Stimulated activated naive B cell treated with anti-CD40 and anti-IgM and Interleukin-4, amounts not matched to agents 10 μg/mL and 1 μg/mL and 100 μg/mL, for 72 hours (primary cell): ENCODE data around the gene LRRC32.
A peak's percentile ranks its signal among the peaks of the same experiment; 100 is the strongest.

ENCODE experiments used
- ATAC-seq, 2 donors: fragments of 150-1000 bp; cut with Tn5 transposase; replicated peaks; 2 replicates each; pipeline ENCODE4 v1.10.0; 2021; ENCODE audit warnings: moderate library complexity in 1 of 2
- DNase-seq: peaks from one replicate; pipeline ENCODE4 v3.0.0; 2021
- H3K27ac Mint-ChIP-seq: one replicate; pipeline ENCODE4 v1.8.0; 2022; ENCODE audit warnings: mild to moderate bottlenecking, mixed read lengths
- H3K27me3 Mint-ChIP-seq, 2 donors: one replicate each; pipeline ENCODE4 v1.8.0; 2022; ENCODE audit warnings: mixed read lengths in 2 of 2
- H3K36me3 Mint-ChIP-seq, 2 donors: one replicate each; pipeline ENCODE4 v1.8.0; 2022; ENCODE audit warnings: mixed read lengths in 2 of 2, mild to moderate bottlenecking in 1 of 2
- H3K4me1 Mint-ChIP-seq, 2 donors: one replicate each; pipeline ENCODE4 v1.8.0; 2022; ENCODE audit warnings: mixed read lengths in 2 of 2, mild to moderate bottlenecking in 1 of 2
- H3K4me3 Mint-ChIP-seq, 2 donors: one replicate each; pipeline ENCODE4 v1.8.0; 2022; ENCODE audit warnings: mild to moderate bottlenecking in 2 of 2, mixed read lengths in 2 of 2, moderate library complexity in 1 of 2
- H3K9me3 Mint-ChIP-seq, 2 donors: one replicate each; pipeline ENCODE4 v1.8.0; 2022; ENCODE audit warnings: mixed read lengths in 2 of 2, mild to moderate bottlenecking in 1 of 2

Gene LRRC32

DNA sequence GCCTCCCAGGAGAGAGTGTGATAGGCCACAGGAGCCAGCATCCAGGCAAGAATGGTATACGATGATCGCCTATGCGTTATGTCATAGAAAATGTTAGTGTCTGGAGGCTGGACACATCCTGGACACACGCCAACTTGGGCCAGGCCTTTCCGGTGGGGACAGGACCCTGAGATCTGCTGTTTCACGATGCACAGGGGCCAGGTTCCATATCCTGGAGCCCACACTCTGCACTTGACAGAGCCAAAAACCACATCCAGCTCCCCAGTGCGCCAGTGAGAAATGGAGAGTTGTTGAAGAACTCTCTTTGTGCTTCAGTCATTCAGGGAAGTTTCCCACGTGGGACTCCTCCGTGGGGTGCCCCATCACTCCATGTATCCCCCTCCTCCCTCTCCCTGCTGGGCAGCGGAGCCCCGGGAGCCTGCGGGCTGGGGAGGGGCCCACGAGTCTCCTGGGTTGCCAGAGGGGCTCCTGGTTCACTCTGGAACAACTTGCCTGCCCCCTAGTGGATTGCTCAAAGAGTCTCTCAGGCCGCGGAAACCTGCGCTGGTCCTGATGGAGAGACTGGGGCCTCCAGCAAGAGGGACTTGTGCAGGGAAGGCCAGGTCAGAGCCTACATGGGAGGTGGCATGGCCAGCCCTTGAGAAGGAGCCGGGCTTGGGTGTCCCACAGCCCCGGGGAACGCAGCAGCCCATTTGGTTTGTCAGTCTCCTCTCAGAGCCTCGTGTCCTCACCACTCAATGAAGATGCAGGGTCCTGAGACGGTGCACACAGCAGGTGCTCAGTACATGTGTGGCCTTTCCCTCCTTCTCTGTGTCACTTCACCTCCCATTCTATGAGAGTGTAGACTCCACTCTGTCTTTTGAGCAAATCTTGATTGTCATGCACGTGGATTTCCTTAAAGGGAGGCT is 10.2 kb upstream of the LRRC32 start:
- peak; percentile 64 to 66 for ATAC-seq
- Mint-ChIP-seq H3K27me3 (peaks cover 0 to 4% of the 10 kb centered on the region in 2 donors), H3K36me3 (no peaks in the 10 kb centered on the region), H3K9me3 (no peaks in the 10 kb centered on the region), H3K27ac (no peak overlapping the region), H3K4me3 (peak overlapping the region in 1 of 2 donors; percentile 28), H3K4me1 (peaks cover 66 to 91% of the 10 kb centered on the region in 2 donors)
- DNase-seq = peak; percentile 67

DNA sequence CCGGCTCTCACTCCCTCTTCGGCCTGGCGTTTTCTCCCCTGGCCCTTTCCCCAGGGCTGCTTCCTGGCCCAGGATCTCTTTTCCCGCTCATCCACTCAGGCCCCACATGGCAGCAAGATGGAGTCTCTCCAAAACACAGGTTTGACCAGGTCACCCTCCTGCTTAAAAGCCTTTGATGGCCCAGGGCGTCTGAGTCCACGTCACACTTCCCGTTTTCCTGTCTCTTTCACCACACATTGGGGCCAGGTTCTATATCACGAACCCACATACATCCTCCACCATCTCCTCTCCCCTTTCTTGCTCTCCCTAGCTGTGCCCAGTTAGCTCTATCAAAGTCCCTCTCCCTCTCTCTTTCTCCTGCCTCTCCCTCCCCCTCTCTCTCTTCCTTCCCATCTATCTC is 7.8 kb upstream of the LRRC32 start:
- Mint-ChIP-seq H3K4me1 (peaks cover 70 to 100% of the 10 kb centered on the region in 2 donors), H3K4me3 (peak overlapping the region; percentile 50), H3K27me3 (peaks cover 0 to 4% of the 10 kb centered on the region in 2 donors), H3K9me3 (no peaks in the 10 kb centered on the region), H3K27ac (peak overlapping the region; percentile 82), H3K36me3 (no peaks in the 10 kb centered on the region)
- DNase-seq = no peak
- no peak for ATAC-seq

DNA sequence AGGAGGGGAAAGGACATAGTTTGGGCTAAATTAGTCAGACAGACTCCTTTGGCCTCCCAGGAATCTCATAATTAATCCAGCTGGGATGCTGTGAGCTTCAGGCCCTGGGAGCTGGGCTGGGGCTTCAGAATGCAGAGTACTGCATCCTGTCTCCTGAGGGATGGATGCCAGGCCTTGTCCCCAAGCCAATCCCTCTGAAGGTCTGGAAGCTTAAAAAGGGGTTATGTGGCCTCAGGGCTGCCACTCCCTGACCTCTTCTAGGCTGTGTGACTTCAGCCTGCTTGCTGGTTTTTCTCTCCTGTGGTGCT is 6.9 kb upstream of the LRRC32 start:
- DNase-seq (no peak), ATAC-seq (no peak)
- no peaks in the 10 kb centered on the region for H3K9me3 Mint-ChIP-seq
- H3K36me3 Mint-ChIP-seq = no peaks in the 10 kb centered on the region
- peaks cover 0 to 4% of the 10 kb centered on the region in 2 donors for H3K27me3 Mint-ChIP-seq
- peak overlapping the region; percentile 82 for H3K27ac Mint-ChIP-seq
- H3K4me3 Mint-ChIP-seq = no peak overlapping the region
- peaks cover 68 to 100% of the 10 kb centered on the region in 2 donors for H3K4me1 Mint-ChIP-seq

GRCh38 chr11:76676636-76677457 is 6.3 kb upstream of the LRRC32 start:
- Mint-ChIP-seq H3K36me3 (no peaks in the 10 kb centered on the region), H3K27me3 (peaks cover 0 to 4% of the 10 kb centered on the region in 2 donors), H3K27ac (peak overlapping the region; percentile 92), H3K4me1 (peaks cover 65 to 100% of the 10 kb centered on the region in 2 donors), H3K4me3 (peak overlapping the region in 1 of 2 donors; percentile 14), H3K9me3 (no peaks in the 10 kb centered on the region)
- ATAC-seq = no peak
- no peak for DNase-seq

- H3K4me1 Mint-ChIP-seq = peaks cover 68 to 89% of the 10 kb centered on the region in 2 donors
- peaks cover 3 to 4% of the 10 kb centered on the region in 2 donors for H3K36me3 Mint-ChIP-seq
- ATAC-seq = peak; percentile 51 to 54
- H3K4me3 Mint-ChIP-seq = peak overlapping the region; percentile 67 to 79
- no peaks in the 10 kb centered on the region for H3K27me3 Mint-ChIP-seq
- peak overlapping the region; percentile 99 for H3K27ac Mint-ChIP-seq
- DNase-seq = peak; percentile 92
- no peaks in the 10 kb centered on the region for H3K9me3 Mint-ChIP-seq
These were observed 4.2 kb upstream of the LRRC32 start for GRCh38 chr11:76674517-76675400.

DNA sequence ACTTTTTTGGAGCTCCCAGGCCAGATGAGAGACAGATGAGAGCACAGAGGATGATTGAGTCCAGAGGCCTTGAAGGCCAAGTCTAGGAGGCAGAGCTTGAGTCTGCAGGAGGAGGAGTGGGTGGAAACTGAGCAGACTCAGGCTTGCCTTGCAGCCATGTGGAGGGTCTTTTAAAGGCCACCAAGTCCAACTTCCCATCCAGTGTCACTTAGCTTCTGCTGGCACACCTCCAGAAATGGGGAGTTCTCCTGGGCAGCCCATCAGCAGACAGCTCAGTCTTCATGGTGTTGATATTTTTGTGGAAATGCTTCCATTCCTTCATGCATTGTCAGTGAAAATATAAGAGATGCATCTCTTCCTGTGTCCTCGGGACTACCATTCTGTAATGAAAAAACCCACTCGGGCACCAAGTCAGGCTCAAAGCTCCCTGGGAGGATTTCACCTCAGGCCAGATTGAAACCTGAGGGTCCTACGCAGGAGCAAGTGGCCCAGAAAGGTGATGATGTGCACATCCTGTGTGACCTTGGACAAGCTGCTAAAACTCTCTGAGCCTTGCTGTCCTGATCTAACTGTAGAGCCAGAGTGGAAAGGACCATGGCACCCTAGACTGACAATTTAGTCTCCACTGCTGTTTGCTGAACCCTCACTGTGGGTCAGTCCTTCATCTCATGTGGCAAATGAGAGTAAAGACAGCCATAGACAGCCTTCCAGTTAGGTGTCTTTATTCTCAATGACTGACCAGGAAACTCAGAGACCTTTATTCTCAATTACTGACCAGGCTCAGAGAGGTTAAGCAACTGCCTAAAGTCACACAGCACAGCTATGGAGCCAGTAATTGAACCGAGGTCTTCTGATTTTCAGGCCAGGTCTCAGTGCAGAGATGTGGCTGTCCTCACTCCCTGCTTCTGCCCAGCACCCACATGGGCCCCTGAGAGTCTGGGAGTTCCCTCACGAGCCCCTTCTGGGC is 2.9 kb upstream of the LRRC32 start:
- Mint-ChIP-seq H3K36me3 (peaks cover 16% of the 10 kb centered on the region in 2 donors), H3K4me3 (peak overlapping the region; percentile 78 to 79), H3K27ac (peak overlapping the region; percentile 99), H3K4me1 (peaks cover 66 to 89% of the 10 kb centered on the region in 2 donors), H3K27me3 (no peaks in the 10 kb centered on the region), H3K9me3 (no peaks in the 10 kb centered on the region)
- DNase-seq (no peak), ATAC-seq (peak; percentile 4 to 5)

DNA sequence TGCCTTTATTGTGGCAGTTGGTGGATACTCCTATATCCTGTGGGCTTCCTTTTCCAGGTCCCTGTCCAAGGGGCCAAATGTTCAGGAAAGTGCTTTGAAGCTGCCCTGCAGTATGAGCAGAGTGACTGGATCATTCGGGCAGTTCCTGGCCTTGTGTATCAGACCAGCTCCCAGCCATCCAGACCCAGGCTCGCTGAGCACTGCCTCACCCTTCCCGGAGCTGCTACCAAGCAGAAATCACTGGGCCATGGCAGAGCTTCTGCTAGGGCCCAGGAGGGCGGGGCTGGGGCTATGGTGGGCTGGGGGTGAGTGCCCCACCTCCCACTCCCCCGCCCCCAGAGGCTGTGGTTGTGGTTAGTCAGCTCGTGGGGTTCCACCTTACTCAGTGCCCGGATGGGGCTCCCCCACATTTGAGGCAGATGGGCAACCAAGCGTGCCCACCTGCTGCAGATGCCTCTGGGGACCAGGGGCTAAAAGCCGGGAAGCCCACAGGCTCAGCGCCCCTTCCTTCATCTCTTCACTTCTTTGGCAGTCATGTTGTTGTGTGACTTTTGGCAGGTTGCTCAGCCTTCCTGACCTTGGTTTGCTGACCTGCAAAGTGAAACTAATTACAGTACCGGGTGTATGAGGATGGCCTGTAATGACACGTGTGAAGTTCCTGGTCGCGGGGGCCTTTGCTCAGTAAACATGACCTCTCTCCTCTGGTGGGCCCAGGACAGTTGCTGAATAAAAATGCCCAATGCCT is 2.1 kb upstream of the LRRC32 start:
- H3K36me3 Mint-ChIP-seq = peaks cover 25% of the 10 kb centered on the region in 2 donors
- peak; percentile 98 for DNase-seq
- H3K27ac Mint-ChIP-seq = peak overlapping the region; percentile 99
- H3K4me3 Mint-ChIP-seq = peak overlapping the region; percentile 79 to 84
- no peaks in the 10 kb centered on the region for H3K27me3 Mint-ChIP-seq
- H3K4me1 Mint-ChIP-seq = peaks cover 66 to 89% of the 10 kb centered on the region in 2 donors
- ATAC-seq = peak; percentile 58 to 68
- H3K9me3 Mint-ChIP-seq = no peaks in the 10 kb centered on the region

DNA sequence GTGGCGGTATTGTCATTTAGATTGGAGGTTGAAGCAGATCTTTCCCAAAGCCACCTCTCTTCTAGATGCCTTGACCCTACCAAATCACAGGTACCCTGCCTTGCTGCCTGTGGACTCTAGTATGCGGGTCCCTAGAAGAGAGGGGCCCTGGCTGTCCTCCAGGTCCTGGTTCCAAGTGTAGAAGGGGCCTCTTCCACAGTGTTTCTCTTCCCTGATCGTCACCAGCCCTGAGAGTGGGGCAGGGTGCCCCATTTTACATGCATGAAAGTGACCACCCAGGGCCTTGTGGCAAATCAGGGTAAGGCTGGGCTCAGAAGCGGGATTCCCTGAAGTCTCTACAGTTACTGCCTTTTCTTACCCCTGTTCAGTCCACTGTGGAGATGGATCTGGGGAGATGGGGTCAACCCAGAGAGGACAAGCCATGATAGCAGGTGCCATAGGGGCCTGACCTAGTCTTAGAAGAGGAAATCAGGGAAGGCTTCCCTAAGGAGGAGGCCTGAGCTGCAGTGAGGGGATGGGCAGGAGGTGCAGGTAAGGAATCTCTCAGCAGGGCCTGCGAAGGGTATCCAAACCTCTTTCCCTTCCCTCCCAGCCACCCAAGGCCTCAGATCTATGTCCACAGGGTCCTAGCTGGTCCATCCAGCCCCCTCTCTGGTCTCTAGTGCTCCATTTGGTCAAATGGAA is 1.2 kb upstream of the LRRC32 start:
- Mint-ChIP-seq H3K4me3 (peak overlapping the region; percentile 79 to 84), H3K36me3 (peaks cover 33% of the 10 kb centered on the region in 2 donors), H3K9me3 (no peaks in the 10 kb centered on the region), H3K27ac (peak overlapping the region; percentile 99), H3K4me1 (peaks cover 69 to 89% of the 10 kb centered on the region in 2 donors), H3K27me3 (no peaks in the 10 kb centered on the region)
- ATAC-seq = no peak
- DNase-seq = no peak

DNA sequence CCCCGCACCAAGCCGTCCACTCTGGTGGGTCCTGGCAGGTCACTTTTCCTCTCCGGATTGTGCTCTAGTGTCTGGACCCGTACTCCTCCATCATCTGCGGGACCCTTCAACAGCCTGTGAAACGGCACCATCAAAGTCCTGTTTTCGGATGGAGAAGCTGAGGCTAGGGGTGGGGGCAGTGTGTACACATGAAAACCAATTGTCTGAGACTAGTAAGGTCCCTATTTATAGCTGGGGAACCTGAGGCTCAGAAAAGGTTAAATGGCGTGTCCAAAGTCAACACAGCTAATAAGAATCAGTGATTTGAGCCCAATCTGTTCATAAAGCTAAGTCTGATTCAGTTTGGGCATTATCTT is 668 bp upstream of the LRRC32 start:
- no peak for DNase-seq
- Mint-ChIP-seq H3K4me1 (peaks cover 70 to 89% of the 10 kb centered on the region in 2 donors), H3K36me3 (peaks cover 38% of the 10 kb centered on the region in 2 donors), H3K9me3 (no peaks in the 10 kb centered on the region), H3K27me3 (no peaks in the 10 kb centered on the region), H3K27ac (peak overlapping the region; percentile 99), H3K4me3 (peak overlapping the region; percentile 79 to 84)
- ATAC-seq = peak in 1 of 2 donors; percentile 6

DNA sequence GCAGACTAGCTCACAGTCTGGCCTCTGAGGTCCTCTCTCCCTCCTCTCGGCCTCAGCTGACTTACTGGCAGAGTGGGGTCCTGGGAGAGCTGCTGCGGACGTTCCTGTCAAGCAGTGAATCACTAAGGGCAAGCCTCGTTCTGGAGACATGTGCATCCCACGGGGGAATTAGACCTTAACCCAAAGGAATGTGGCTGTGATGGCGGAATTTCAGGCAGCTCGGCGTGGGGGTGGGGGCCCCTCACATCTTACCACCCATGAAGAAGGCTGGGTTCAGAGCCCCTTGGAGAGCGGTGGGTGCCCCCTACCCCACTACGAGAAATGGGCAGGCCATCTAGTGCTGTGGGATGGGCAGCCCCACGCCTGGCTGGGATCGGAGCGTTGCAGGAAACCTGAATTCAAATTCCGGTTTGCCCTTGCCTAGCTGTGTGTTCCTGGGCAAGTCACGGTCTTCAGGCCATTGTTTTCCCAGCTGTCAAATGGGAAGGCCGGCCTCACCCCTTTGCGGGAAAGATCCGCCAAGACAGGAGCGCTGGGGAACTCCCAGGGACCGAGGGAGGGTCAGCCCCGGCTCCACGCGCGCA is 554 bp downstream of the LRRC32 start:
- Mint-ChIP-seq H3K4me1 (peaks cover 72 to 89% of the 10 kb centered on the region in 2 donors), H3K27me3 (no peaks in the 10 kb centered on the region), H3K9me3 (no peaks in the 10 kb centered on the region), H3K36me3 (peaks cover 46 to 51% of the 10 kb centered on the region in 2 donors), H3K27ac (peak overlapping the region; percentile 93), H3K4me3 (peak overlapping the region; percentile 84 to 87)
- no peak for ATAC-seq
- DNase-seq = no peak

GRCh38 chr11:76668362-76669155 is 2.0 kb downstream of the LRRC32 start:
- no peak for ATAC-seq
- peaks cover 60 to 65% of the 10 kb centered on the region in 2 donors for H3K36me3 Mint-ChIP-seq
- no peaks in the 10 kb centered on the region for H3K9me3 Mint-ChIP-seq
- H3K27ac Mint-ChIP-seq = peak overlapping the region; percentile 93
- DNase-seq = no peak
- peak overlapping the region; percentile 84 to 87 for H3K4me3 Mint-ChIP-seq
- H3K4me1 Mint-ChIP-seq = peaks cover 76 to 89% of the 10 kb centered on the region in 2 donors
- no peaks in the 10 kb centered on the region for H3K27me3 Mint-ChIP-seq
